ENCODE data around the gene ICAM4. TPM values are rescaled to one million over a fixed set of nuclear protein-coding genes. Genes with fewer than 3 reads are reported as not detected.
A peak's percentile ranks its signal among the peaks of the same experiment; 100 is the strongest.

The ICAM4 gene
- total and polyA plus RNA-seq, 9 of the 15 experiments (the other 6 are each of a cell fraction or from before 2014, with no cell fraction given): 14.1 to 86.1 (median 29.6) TPM

DNA sequence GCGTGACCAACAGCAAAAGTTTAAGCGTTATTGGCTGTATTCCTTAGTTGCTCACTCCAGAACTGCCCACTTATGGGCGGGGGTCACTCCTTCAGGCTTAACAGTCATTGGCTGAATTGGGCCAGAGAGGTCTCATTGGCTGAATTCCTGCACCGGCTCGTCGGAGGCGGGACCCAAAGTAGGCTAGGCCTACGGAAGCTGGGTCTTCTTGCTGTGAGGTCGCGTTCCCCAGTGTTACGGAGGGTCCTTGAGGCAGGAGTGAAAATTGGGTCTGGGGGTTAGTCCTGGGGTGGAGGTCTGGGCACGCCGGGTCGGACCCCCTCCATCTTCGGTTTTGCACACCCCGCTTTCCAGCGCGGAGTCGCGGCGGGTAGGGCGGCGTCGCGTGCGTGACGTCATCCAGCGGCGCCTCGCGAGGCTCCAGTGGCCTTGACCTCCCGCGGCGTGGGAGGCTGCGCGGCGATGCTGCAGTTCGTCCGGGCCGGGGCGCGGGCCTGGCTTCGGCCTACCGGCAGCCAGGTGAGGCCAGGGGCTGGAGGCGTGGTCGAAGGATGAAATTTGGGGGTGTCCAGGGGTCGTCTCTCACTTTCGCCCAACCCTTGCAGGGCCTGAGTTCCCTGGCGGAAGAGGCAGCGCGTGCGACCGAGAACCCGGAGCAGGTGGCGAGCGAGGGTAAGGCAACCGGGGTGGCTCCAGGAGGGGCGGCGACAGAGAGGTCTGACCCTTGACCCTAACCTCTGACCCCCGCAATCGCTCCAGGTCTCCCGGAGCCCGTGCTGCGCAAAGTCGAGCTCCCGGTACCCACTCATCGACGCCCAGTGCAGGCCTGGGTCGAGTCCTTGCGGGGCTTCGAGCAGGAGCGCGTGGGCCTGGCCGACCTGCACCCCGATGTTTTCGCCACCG, 34.7 kb upstream of the ICAM4 start, which contains the start of gene MRPL4 (continued):
- TF ChIP-seq CCAR2 (IDR thresholded peaks at IDR 0.05; ENCODE audit: low read depth, low read length) (no peak), MTA3 (IDR thresholded peaks at IDR 0.05; ENCODE audit: borderline replicate concordance) (peak; percentile 87), RFX1 (IDR thresholded peaks at IDR 0.05) (no peak), CBX2 (IDR thresholded peaks at IDR 0.05; ENCODE audit: insufficient read depth, low read length, poor library complexity, severe bottlenecking) (no peak), ZNF24 (IDR thresholded peaks at IDR 0.05) (0 out of 2 replicates have a peak, but pooled peaks have one; percentile 8), ZNF3 (CRISPR knock-in tag; IDR thresholded peaks at IDR 0.05) (no peak), ZNF134 (CRISPR knock-in tag; conservative IDR thresholded peaks at IDR 0.05) (no peak), MAFK (IDR thresholded peaks at IDR 0.05; ENCODE audit: low read length) (no peak), ZNF124 (CRISPR knock-in tag; IDR thresholded peaks at IDR 0.05) (no peak), NCOA1 (IDR thresholded peaks at IDR 0.05; ENCODE audit: low read depth) (no peak), ESRRB (CRISPR knock-in tag; IDR thresholded peaks at IDR 0.05; ENCODE audit: borderline replicate concordance) (no peak), SMAD4 (CRISPR knock-in tag; conservative IDR thresholded peaks at IDR 0.05) (peak; percentile 82), BRCA1 (IDR thresholded peaks at IDR 0.05) (no peak), BRCA1 (CRISPR knock-in tag; IDR thresholded peaks at IDR 0.05) (no peak), TRIM24 (IDR thresholded peaks at IDR 0.05) (no peak), ETS2 (tag; IDR thresholded peaks at IDR 0.05; ENCODE audit: borderline replicate concordance, poor library complexity, severe bottlenecking) (no peak), CBFB (CRISPR knock-in tag; IDR thresholded peaks at IDR 0.05) (peak; percentile 71), SUPT5H (IDR thresholded peaks at IDR 0.05) (peak; percentile 88)
- TF ChIP-seq, protein P1, sequence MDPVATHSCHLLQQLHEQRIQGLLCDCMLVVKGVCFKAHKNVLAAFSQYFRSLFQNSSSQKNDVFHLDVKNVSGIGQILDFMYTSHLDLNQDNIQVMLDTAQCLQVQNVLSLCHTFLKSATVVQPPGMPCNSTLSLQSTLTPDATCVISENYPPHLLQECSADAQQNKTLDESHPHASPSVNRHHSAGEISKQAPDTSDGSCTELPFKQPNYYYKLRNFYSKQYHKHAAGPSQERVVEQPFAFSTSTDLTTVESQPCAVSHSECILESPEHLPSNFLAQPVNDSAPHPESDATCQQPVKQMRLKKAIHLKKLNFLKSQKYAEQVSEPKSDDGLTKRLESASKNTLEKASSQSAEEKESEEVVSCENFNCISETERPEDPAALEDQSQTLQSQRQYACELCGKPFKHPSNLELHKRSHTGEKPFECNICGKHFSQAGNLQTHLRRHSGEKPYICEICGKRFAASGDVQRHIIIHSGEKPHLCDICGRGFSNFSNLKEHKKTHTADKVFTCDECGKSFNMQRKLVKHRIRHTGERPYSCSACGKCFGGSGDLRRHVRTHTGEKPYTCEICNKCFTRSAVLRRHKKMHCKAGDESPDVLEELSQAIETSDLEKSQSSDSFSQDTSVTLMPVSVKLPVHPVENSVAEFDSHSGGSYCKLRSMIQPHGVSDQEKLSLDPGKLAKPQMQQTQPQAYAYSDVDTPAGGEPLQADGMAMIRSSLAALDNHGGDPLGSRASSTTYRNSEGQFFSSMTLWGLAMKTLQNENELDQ (CRISPR knock-in tag; IDR thresholded peaks at IDR 0.05; ENCODE audit: borderline replicate concordance): peak; percentile 55; the same call in 1 of the 2 replicates
- TF ChIP-seq, protein P2, sequence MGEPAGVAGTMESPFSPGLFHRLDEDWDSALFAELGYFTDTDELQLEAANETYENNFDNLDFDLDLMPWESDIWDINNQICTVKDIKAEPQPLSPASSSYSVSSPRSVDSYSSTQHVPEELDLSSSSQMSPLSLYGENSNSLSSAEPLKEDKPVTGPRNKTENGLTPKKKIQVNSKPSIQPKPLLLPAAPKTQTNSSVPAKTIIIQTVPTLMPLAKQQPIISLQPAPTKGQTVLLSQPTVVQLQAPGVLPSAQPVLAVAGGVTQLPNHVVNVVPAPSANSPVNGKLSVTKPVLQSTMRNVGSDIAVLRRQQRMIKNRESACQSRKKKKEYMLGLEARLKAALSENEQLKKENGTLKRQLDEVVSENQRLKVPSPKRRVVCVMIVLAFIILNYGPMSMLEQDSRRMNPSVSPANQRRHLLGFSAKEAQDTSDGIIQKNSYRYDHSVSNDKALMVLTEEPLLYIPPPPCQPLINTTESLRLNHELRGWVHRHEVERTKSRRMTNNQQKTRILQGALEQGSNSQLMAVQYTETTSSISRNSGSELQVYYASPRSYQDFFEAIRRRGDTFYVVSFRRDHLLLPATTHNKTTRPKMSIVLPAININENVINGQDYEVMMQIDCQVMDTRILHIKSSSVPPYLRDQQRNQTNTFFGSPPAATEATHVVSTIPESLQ (CRISPR knock-in tag; IDR thresholded peaks at IDR 0.05): peak; percentile 94; the same call in 1 of the 2 replicates
- TF ChIP-seq, protein P3, sequence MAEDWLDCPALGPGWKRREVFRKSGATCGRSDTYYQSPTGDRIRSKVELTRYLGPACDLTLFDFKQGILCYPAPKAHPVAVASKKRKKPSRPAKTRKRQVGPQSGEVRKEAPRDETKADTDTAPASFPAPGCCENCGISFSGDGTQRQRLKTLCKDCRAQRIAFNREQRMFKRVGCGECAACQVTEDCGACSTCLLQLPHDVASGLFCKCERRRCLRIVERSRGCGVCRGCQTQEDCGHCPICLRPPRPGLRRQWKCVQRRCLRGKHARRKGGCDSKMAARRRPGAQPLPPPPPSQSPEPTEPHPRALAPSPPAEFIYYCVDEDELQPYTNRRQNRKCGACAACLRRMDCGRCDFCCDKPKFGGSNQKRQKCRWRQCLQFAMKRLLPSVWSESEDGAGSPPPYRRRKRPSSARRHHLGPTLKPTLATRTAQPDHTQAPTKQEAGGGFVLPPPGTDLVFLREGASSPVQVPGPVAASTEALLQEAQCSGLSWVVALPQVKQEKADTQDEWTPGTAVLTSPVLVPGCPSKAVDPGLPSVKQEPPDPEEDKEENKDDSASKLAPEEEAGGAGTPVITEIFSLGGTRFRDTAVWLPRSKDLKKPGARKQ (CRISPR knock-in tag; IDR thresholded peaks at IDR 0.05): no peak
- TF ChIP-seq, protein P4, sequence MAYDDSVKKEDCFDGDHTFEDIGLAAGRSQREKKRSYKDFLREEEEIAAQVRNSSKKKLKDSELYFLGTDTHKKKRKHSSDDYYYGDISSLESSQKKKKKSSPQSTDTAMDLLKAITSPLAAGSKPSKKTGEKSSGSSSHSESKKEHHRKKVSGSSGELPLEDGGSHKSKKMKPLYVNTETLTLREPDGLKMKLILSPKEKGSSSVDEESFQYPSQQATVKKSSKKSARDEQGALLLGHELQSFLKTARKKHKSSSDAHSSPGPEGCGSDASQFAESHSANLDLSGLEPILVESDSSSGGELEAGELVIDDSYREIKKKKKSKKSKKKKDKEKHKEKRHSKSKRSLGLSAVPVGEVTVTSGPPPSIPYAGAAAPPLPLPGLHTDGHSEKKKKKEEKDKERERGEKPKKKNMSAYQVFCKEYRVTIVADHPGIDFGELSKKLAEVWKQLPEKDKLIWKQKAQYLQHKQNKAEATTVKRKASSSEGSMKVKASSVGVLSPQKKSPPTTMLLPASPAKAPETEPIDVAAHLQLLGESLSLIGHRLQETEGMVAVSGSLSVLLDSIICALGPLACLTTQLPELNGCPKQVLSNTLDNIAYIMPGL (CRISPR knock-in tag; IDR thresholded peaks at IDR 0.05): peak; percentile 47; the same call in 1 of the 2 replicates
